DOHH2 (cell line): ENCODE measurements around the gene HNRNPA1.

Experiments
- H3F3A ChIP-seq: fragments of 200-600 bp; sonication (generic), shearing (Covaris generic); 2 replicates; pipeline ENCODE4 v1.6.0; 2016; ENCODE audit warnings: antibody characterized with exemption, mild to moderate bottlenecking; ENCODE audit not compliant: control insufficient read depth, insufficient read depth
- H3K27ac ChIP-seq: fragments of 200-600 bp; sonication (generic); 2 replicates; pipeline ENCODE4 v1.5.1; 2014; ENCODE audit warnings: low read depth, mild to moderate bottlenecking, low read length, moderate library complexity
- H3K27me3 ChIP-seq: fragments of 200-600 bp; sonication (generic); 2 replicates; pipeline ENCODE4 v1.6.1; 2014; ENCODE audit warnings: mild to moderate bottlenecking, low read length, mixed read lengths; ENCODE audit not compliant: control insufficient read depth
- H3K36me3 ChIP-seq: fragments of 200-600 bp; sonication (generic); 2 replicates; pipeline ENCODE4 v1.6.1; 2014; ENCODE audit warnings: mild to moderate bottlenecking, low read length, moderate library complexity, mixed read lengths; ENCODE audit not compliant: control insufficient read depth
- H3K4me1 ChIP-seq: fragments of 200-600 bp; sonication (generic); 2 replicates; pipeline ENCODE4 v1.6.1; 2014; ENCODE audit warnings: mild to moderate bottlenecking, low read length, mixed read lengths; ENCODE audit not compliant: control insufficient read depth
- H3K4me2 ChIP-seq: fragments of 200-600 bp; sonication (generic); 2 replicates; pipeline ENCODE4 v1.6.0; 2014; ENCODE audit warnings: mild to moderate bottlenecking, low read length, moderate library complexity
- H3K4me3 ChIP-seq: fragments of 200-600 bp; sonication (generic); 2 replicates; pipeline ENCODE4 v1.5.1; 2014; ENCODE audit warnings: mild to moderate bottlenecking, low read length, mixed read lengths
- H3K79me2 ChIP-seq: fragments of 200-600 bp; sonication (generic); 2 replicates; pipeline ENCODE4 v1.6.1; 2014; ENCODE audit warnings: mild to moderate bottlenecking, low read length, mixed read lengths; ENCODE audit not compliant: control insufficient read depth
- H3K9me2 ChIP-seq: fragments of 200-600 bp; sonication (generic); replicated peaks from 2 replicates; pipeline ENCODE4 v1.6.1; 2014; ENCODE audit warnings: mild to moderate bottlenecking, low read length, mixed read lengths; ENCODE audit not compliant: control insufficient read depth
- H3K9me3 ChIP-seq: fragments of 200-600 bp; sonication (generic); 2 replicates; pipeline ENCODE4 v1.6.1; 2014; ENCODE audit warnings: antibody characterized with exemption, low read length, mixed read lengths; ENCODE audit not compliant: control insufficient read depth, insufficient read depth
- H4K20me1 ChIP-seq: fragments of 200-600 bp; sonication (generic); 2 replicates; pipeline ENCODE4 v1.6.0; 2014; ENCODE audit warnings: low read depth, mild to moderate bottlenecking, antibody characterized with exemption, low read length, moderate library complexity; ENCODE audit not compliant: control insufficient read depth, insufficient read depth
- CTCF ChIP-seq: fragments of 200-600 bp; sonication (generic); IDR thresholded peaks from one replicate; pipeline ENCODE4 v1.5.1; 2014; ENCODE audit warnings: antibody characterized with exemption, mild to moderate bottlenecking, low read depth, low read length; ENCODE audit not compliant: poor library complexity, severe bottlenecking
- EZH2phosphoT487 ChIP-seq: fragments of 200-600 bp; sonication (generic); IDR thresholded peaks from 2 replicates; pipeline ENCODE4 v1.6.1; 2017; ENCODE audit warnings: borderline replicate concordance, mild to moderate bottlenecking, antibody characterized with exemption, low read length, moderate library complexity, mixed read lengths

HNRNPA1 gene

GRCh38 chr12:54300225-54300731 lies 19.8 kb downstream of the HNRNPA1 start:
- Histone ChIP-seq H3K4me3 (no peak overlapping the region), H3K27ac (no peak overlapping the region)

GRCh38 chr12:54300732-54301427 lies 20.4 kb downstream of the HNRNPA1 start, which contains the start of gene NFE2:
NFE2 (minus strand) TSS chr12:54301015; CDS start chr12:54295248, 5,767 bp downstream.
- Histone ChIP-seq H3K79me2 (no peaks in the 10 kb centered on the region), H3K4me3 (no peak within 1 kb of the TSS)

More at GRCh38 chr12:54300225-54300731, 19.8 kb downstream of the HNRNPA1 start:
- no peaks in the 10 kb centered on the region for H3K36me3 ChIP-seq
- H3K9me2 ChIP-seq = no peaks in the 10 kb centered on the region
- H3K79me2 ChIP-seq = no peaks in the 10 kb centered on the region
- peak overlapping the region; percentile 16; the same call in 1 of the 2 replicates for H3K4me2 ChIP-seq
- 0 out of 2 replicates have a peak, but pooled peaks cover 3% of the 10 kb centered on the region for H4K20me1 ChIP-seq
- no peaks in the 10 kb centered on the region for H3F3A ChIP-seq
- no peaks in the 10 kb centered on the region for H3K9me3 ChIP-seq
- TF ChIP-seq EZH2phosphoT487 (no peak), CTCF (no peak)
- peaks cover 62% of the 10 kb centered on the region for H3K27me3 ChIP-seq
- H3K4me1 ChIP-seq = peaks cover 6% of the 10 kb centered on the region

GRCh38 chr12:54301428-54302048 lies 21.0 kb downstream of the HNRNPA1 start:
- H3K9me2 ChIP-seq = no peaks in the 10 kb centered on the region
- H3K27me3 ChIP-seq = peaks cover 62% of the 10 kb centered on the region
- no peaks in the 10 kb centered on the region for H3F3A ChIP-seq
- no peak overlapping the region for H3K4me3 ChIP-seq
- TF ChIP-seq CTCF (no peak), EZH2phosphoT487 (no peak)
- H3K27ac ChIP-seq = no peak overlapping the region
- H3K4me2 ChIP-seq = no peak overlapping the region
- no peaks in the 10 kb centered on the region for H3K79me2 ChIP-seq
- H4K20me1 ChIP-seq = 0 out of 2 replicates have a peak, but pooled peaks cover 3% of the 10 kb centered on the region
- H3K36me3 ChIP-seq = no peaks in the 10 kb centered on the region
- H3K4me1 ChIP-seq = peaks cover 6% of the 10 kb centered on the region
- no peaks in the 10 kb centered on the region for H3K9me3 ChIP-seq

More at GRCh38 chr12:54300732-54301427, 20.4 kb downstream of the HNRNPA1 start, which contains the start of gene NFE2:
- no peak for TF ChIP-seq CTCF
- 0 out of 2 replicates have a peak, but pooled peaks have one; percentile 59 for TF ChIP-seq EZH2phosphoT487
- Histone ChIP-seq H3K27ac (no peak within 1 kb of the TSS), H3K9me2 (no peaks in the 10 kb centered on the region), H3K9me3 (no peaks in the 10 kb centered on the region), H3K4me2 (peak within 1 kb of the TSS; percentile 16; the same call in 1 of the 2 replicates), H3K4me1 (peaks cover 6% of the 10 kb centered on the region), H3K36me3 (no peaks in the 10 kb centered on the region), H3F3A (no peaks in the 10 kb centered on the region), H3K27me3 (peaks cover 62% of the 10 kb centered on the region), H4K20me1 (0 out of 2 replicates have a peak, but pooled peaks cover 3% of the 10 kb centered on the region)
